ENCODE results near the gene ASL. TPM values are rescaled to one million over a fixed set of nuclear protein-coding genes. Genes with fewer than 3 reads are reported as not detected.

ASL gene
- polyA plus RNA-seq, 3 donors = 29.7 to 51.6 (median 35.9) TPM

DNA sequence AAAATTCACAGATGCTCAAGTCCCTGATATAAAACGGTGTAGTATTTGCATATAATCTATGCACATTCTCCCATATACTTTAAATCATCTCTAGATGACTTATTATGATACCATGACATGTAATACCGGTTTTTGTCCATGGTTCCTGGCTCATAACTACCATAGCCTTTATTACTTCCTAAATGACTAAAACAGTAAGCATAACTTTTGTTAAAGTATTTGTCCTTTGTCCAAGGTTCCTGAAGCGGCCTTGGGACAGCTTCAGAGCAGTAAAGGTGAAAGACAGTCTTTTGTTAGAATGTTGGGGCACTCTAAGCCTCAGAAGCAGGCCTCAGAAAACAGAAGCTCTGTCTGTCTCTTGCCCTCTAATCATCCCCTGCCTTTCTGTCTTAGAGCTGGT is 43.0 kb downstream of the ASL start:
- Mint-ChIP-seq H3K27me3 (ENCODE audit: low read depth in 3 of 3) (peaks cover 0 to 1% (median 0%) of the 10 kb centered on the region in 3 donors), H3K36me3 (peaks cover 11 to 23% of the 10 kb centered on the region in 2 donors), H3K4me3 (no peak overlapping the region), H3K4me1 (peaks cover 45% of the 10 kb centered on the region), H3K27ac (peak overlapping the region in 2 of 7 donors; percentile 26 to 52), H3K9me3 (no peaks in the 10 kb centered on the region)
- H2AFZ ChIP-seq (ENCODE audit: insufficient read depth, low read depth, low read length, poor library complexity, severe bottlenecking) = no peak overlapping the region
- peaks cover 13 to 27% of the 10 kb centered on the region in 2 donors for H3K4me1 ChIP-seq (ENCODE audit: control insufficient read depth in 1 of 2, insufficient read depth in 2 of 2, low read length in 2 of 2)
- no peaks in the 10 kb centered on the region for H3K27me3 ChIP-seq (ENCODE audit: control insufficient read depth in 2 of 2, insufficient read depth in 2 of 2, low read length in 2 of 2)
- 100% methylated on average over 1 of the region's 3 CpGs for WGBS (ENCODE audit: insufficient coverage)
- TF ChIP-seq, protein P1, sequence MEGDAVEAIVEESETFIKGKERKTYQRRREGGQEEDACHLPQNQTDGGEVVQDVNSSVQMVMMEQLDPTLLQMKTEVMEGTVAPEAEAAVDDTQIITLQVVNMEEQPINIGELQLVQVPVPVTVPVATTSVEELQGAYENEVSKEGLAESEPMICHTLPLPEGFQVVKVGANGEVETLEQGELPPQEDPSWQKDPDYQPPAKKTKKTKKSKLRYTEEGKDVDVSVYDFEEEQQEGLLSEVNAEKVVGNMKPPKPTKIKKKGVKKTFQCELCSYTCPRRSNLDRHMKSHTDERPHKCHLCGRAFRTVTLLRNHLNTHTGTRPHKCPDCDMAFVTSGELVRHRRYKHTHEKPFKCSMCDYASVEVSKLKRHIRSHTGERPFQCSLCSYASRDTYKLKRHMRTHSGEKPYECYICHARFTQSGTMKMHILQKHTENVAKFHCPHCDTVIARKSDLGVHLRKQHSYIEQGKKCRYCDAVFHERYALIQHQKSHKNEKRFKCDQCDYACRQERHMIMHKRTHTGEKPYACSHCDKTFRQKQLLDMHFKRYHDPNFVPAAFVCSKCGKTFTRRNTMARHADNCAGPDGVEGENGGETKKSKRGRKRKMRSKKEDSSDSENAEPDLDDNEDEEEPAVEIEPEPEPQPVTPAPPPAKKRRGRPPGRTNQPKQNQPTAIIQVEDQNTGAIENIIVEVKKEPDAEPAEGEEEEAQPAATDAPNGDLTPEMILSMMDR (IDR thresholded peaks at IDR 0.05) = no peak
- intact Hi-C loops (cut with micrococcal nuclease) = loop anchor here in 1 of 2 donors (5.0 kb wide), 1 partner anchor 41 kb away; the partner anchor contains the start of gene ASL
- H3K4me3 ChIP-seq (replicated peaks in 1 of 3; ENCODE audit: low read depth in 2 of 3, low read length in 3 of 3) = no peak overlapping the region
- H3K4me2 ChIP-seq (replicated peaks; ENCODE audit: extremely low read depth, low read length, poor library complexity, severe bottlenecking) = no peak overlapping the region
- H3K36me3 ChIP-seq (replicated peaks in 1 of 2; ENCODE audit: control insufficient read depth in 1 of 2, insufficient read depth in 2 of 2, low read length in 2 of 2) = peaks cover 0 to 36% of the 10 kb centered on the region in 2 donors
- peak overlapping the region in 1 of 2 donors; percentile 27 for H3K27ac ChIP-seq (ENCODE audit: low read depth in 1 of 2, low read length in 2 of 2)
- no peaks in the 10 kb centered on the region for H3K9me3 ChIP-seq (replicated peaks in 1 of 2; ENCODE audit: control insufficient read depth in 1 of 2, insufficient read depth in 1 of 2, low read length in 2 of 2)
- H4K20me1 ChIP-seq (ENCODE audit: insufficient read depth, low read length) = peaks cover 82% of the 10 kb centered on the region
- no peak for DNase-seq
- H3K79me2 ChIP-seq (ENCODE audit: insufficient read depth, low read length) = peaks cover 92% of the 10 kb centered on the region
- no peak overlapping the region for H3K9ac ChIP-seq (ENCODE audit: insufficient read depth, low read length, poor library complexity, severe bottlenecking)

- Mint-ChIP-seq H3K9me3 (no peaks in the 10 kb centered on the region), H3K27me3 (ENCODE audit: low read depth in 3 of 3) (peaks cover 0 to 2% (median 0%) of the 10 kb centered on the region in 3 donors), H3K4me1 (peaks cover 43% of the 10 kb centered on the region), H3K27ac (peak overlapping the region in 3 of 7 donors; percentile 26 to 66 (median 52)), H3K36me3 (peaks cover 11 to 23% of the 10 kb centered on the region in 2 donors), H3K4me3 (no peak overlapping the region)
- Histone ChIP-seq H4K20me1 (ENCODE audit: insufficient read depth, low read length) (peaks cover 85% of the 10 kb centered on the region), H2AFZ (ENCODE audit: insufficient read depth, low read depth, low read length, poor library complexity, severe bottlenecking) (no peak overlapping the region), H3K79me2 (ENCODE audit: insufficient read depth, low read length) (peaks cover 98% of the 10 kb centered on the region), H3K4me1 (ENCODE audit: control insufficient read depth in 1 of 2, insufficient read depth in 2 of 2, low read length in 2 of 2) (peaks cover 9 to 22% of the 10 kb centered on the region in 2 donors), H3K9me3 (replicated peaks in 1 of 2; ENCODE audit: control insufficient read depth in 1 of 2, insufficient read depth in 1 of 2, low read length in 2 of 2) (no peaks in the 10 kb centered on the region), H3K9ac (ENCODE audit: insufficient read depth, low read length, poor library complexity, severe bottlenecking) (no peak overlapping the region), H3K27ac (ENCODE audit: low read depth in 1 of 2, low read length in 2 of 2) (peak overlapping the region in 1 of 2 donors; percentile 27), H3K27me3 (ENCODE audit: control insufficient read depth in 2 of 2, insufficient read depth in 2 of 2, low read length in 2 of 2) (no peaks in the 10 kb centered on the region), H3K36me3 (replicated peaks in 1 of 2; ENCODE audit: control insufficient read depth in 1 of 2, insufficient read depth in 2 of 2, low read length in 2 of 2) (peaks cover 0 to 36% of the 10 kb centered on the region in 2 donors), H3K4me2 (replicated peaks; ENCODE audit: extremely low read depth, low read length, poor library complexity, severe bottlenecking) (no peak overlapping the region), H3K4me3 (replicated peaks in 1 of 3; ENCODE audit: low read depth in 2 of 3, low read length in 3 of 3) (no peak overlapping the region)
- TF ChIP-seq, protein P1 (IDR thresholded peaks at IDR 0.05) = no peak
- intact Hi-C loops (cut with micrococcal nuclease) = loop anchor here in 1 of 2 donors (5.0 kb wide), 1 partner anchor 42 kb away; the partner anchor contains the start of gene ASL
- 94% methylated on average over 2 of the region's 4 CpGs for WGBS (ENCODE audit: insufficient coverage)
- DNase-seq = no peak
Observed at GRCh38 chr7:66119245-66119850, 43.7 kb downstream of the ASL start.
